ENCODE data around the gene FAM177A1.
A peak's percentile ranks its signal among the peaks of the same experiment; 100 is the strongest.

DNA sequence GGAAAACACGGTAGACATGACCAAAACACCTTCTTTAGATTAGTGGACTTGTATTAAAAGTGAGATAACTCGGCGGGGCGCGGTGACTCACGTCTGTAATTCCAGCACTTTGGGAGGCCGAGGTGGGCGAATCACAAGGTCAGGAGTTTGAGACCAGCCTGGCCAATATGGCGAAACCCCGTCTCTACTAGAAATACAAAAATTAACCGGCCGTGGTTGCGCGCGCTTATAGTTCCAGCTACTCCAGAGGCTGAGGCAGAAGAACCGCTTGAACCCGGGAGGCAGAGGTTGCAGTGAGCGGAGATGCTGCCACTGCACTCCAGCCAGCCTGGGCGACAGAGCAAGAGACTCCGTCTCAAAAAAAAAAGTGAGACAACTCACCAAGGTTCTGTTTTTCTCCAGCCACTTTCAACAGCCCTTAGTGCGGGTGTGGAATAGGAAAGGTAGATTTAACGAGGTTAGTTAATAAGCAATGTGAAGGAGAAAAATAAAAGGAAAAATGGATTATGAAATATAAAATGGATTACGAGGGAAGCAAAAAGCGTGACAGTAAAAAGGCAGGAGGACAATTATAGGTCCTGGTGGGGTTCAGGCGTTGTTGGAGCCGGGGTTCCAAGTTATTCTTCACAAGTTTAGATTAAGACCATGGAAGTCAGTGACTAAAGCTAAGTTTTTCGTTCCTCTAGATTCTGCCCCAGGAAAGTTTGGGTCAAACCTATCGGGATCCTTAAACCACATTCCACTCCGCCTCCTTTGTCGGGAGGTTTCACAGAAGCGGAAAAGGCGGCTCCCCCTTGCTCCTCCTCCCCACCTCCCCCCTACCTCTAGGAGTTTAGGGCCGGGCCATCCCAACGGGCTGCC is 75.2 kb downstream of the FAM177A1 start:
- TF ChIP-seq, protein P1, sequence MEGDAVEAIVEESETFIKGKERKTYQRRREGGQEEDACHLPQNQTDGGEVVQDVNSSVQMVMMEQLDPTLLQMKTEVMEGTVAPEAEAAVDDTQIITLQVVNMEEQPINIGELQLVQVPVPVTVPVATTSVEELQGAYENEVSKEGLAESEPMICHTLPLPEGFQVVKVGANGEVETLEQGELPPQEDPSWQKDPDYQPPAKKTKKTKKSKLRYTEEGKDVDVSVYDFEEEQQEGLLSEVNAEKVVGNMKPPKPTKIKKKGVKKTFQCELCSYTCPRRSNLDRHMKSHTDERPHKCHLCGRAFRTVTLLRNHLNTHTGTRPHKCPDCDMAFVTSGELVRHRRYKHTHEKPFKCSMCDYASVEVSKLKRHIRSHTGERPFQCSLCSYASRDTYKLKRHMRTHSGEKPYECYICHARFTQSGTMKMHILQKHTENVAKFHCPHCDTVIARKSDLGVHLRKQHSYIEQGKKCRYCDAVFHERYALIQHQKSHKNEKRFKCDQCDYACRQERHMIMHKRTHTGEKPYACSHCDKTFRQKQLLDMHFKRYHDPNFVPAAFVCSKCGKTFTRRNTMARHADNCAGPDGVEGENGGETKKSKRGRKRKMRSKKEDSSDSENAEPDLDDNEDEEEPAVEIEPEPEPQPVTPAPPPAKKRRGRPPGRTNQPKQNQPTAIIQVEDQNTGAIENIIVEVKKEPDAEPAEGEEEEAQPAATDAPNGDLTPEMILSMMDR (IDR thresholded peaks at IDR 0.05) = peak in 1 of 3 experiments; percentile 1
- no peak for TF ChIP-seq POLR2A (IDR thresholded peaks at IDR 0.05; ENCODE audit: low read depth)
- TF ChIP-seq POLR2AphosphoS5 (IDR thresholded peaks at IDR 0.05) = no peak
- no peak for TF ChIP-seq EP300 (IDR thresholded peaks at IDR 0.05)

Data from esophagus muscularis mucosa (tissue), 4 donors.